ENCODE data around the gene DHX34. TPM values are rescaled to one million over a fixed set of nuclear protein-coding genes. Genes with fewer than 3 reads are reported as not detected.

Gene DHX34
- total RNA-seq, 1 experiment from 2014 or later, result 26.8 TPM

Other genes with a start within 250 kb of the DHX34 start
- 17.6 and 17.8 TPM in 2 replicates for gene ZC3H4, start 235.5 kb upstream of the DHX34 start, total RNA-seq (2014; rRNA removed; shearing (Covaris generic))
- gene SAE1, start 218.5 kb upstream of the DHX34 start, total RNA-seq (2014; rRNA removed; shearing (Covaris generic)), result 181 and 200 TPM in 2 replicates
- 36.6 and 43.9 TPM in 2 replicates for gene BBC3, start 118.1 kb upstream of the DHX34 start, total RNA-seq (2014; rRNA removed; shearing (Covaris generic))
- gene CCDC9, start 92.8 kb upstream of the DHX34 start, total RNA-seq (2014; rRNA removed; shearing (Covaris generic)), result 3.6 and 3.8 TPM in 2 replicates
- 1.5 and 4.0 TPM in 2 replicates for gene INAFM1, start 74.4 kb upstream of the DHX34 start, total RNA-seq (2014; rRNA removed; shearing (Covaris generic))
- gene C5AR1, start 39.5 kb upstream of the DHX34 start, total RNA-seq (2014; rRNA removed; shearing (Covaris generic)), result 0.03 TPM in 1 of 2 replicates, not detected in the other
- 0.30 TPM in 1 of 2 replicates, not detected in the other for gene C5AR2, start 17.1 kb upstream of the DHX34 start, total RNA-seq (2014; rRNA removed; shearing (Covaris generic))
- 3.2 and 6.3 TPM in 2 replicates for gene MEIS3, start 70.2 kb downstream of the DHX34 start, total RNA-seq (2014; rRNA removed; shearing (Covaris generic))
- not detected in 2 replicates for gene SLC8A2, start 122.6 kb downstream of the DHX34 start, total RNA-seq (2014; rRNA removed; shearing (Covaris generic))
- 8.3 and 20.9 TPM in 2 replicates for gene KPTN, start 134.9 kb downstream of the DHX34 start, total RNA-seq (2014; rRNA removed; shearing (Covaris generic))
- gene NAPA, start 165.7 kb downstream of the DHX34 start, total RNA-seq (2014; rRNA removed; shearing (Covaris generic)), result 74.4 and 89.0 TPM in 2 replicates
- not detected in 2 replicates for gene ZNF541, start 223.8 kb downstream of the DHX34 start, total RNA-seq (2014; rRNA removed; shearing (Covaris generic))